ENCODE data around the gene GALR3.
A peak's percentile ranks its signal among the peaks of the same experiment; 100 is the strongest.

GALR3 gene

DNA sequence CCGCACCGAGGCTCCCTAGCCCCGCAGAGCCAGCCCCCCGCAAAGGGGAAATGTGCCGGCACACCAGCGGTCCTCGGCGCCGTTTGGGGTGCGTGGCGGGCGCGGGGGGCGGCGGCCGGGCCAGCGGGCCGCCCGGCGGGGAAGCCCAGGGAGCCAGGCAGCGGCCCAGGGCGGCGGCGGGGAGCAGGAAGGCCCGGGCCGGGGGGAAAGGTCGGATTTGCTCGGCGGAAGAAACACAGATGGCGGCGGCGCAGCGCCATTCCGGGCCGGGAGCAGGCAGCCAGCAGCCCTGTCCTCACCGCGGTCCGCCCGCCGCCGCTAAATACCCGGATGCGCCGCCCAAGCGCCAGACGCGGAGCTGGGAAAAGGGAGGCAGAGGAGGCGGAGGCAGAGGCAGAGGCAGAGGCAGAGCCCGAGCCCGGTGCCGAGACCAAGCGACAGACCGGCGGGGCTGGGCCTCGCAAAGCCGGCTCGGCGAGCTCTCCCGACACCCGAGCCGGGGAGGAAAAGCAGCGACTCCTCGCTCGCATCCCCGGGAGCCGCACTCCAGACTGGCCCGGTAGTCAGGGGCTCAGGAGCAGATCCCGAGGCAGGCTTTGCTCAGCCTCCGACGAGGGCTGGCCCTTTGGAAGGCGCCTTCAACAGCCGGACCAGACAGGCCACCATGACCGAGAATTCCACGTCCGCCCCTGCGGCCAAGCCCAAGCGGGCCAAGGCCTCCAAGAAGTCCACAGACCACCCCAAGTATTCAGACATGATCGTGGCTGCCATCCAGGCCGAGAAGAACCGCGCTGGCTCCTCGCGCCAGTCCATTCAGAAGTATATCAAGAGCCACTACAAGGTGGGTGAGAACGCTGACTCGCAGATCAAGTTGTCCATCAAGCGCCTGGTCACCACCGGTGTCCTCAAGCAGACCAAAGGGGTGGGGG is 18.0 kb upstream of the GALR3 start (continued):
- TF ChIP-seq, protein P1, sequence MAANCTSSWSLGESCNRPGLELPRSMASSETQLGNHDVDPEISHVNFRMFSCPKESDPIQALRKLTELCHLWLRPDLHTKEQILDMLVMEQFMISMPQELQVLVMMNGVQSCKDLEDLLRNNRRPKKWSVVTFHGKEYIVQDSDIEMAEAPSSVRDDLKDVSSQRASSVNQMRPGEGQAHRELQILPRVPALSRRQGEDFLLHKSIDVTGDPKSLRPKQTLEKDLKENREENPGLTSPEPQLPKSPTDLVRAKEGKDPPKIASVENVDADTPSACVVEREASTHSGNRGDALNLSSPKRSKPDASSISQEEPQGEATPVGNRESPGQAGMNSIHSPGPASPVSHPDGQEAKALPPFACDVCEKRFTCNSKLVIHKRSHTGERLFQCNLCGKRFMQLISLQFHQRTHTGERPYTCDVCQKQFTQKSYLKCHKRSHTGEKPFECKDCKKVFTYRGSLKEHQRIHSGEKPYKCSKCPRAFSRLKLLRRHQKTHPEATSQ (tag by site-specific recombination; IDR thresholded peaks at IDR 0.05): no peak
- TF ChIP-seq ZNF488 (tag by site-specific recombination; IDR thresholded peaks at IDR 0.05) (no peak), SP3 (tag by site-specific recombination; IDR thresholded peaks at IDR 0.05) (0 out of 2 replicates have a peak, but pooled peaks have one; percentile 33), ZFP41 (tag by site-specific recombination; IDR thresholded peaks at IDR 0.05; ENCODE audit: borderline replicate concordance) (no peak), TSHZ1 (tag by site-specific recombination; IDR thresholded peaks at IDR 0.05; ENCODE audit: borderline replicate concordance) (no peak), ZNF274 (IDR thresholded peaks at IDR 0.05; ENCODE audit: low read length) (no peak), ZNF274 (tag by site-specific recombination; IDR thresholded peaks at IDR 0.05; ENCODE audit: borderline replicate concordance) (no peak), ZNF529 (tag by site-specific recombination; IDR thresholded peaks at IDR 0.05; ENCODE audit: insufficient replicate concordance) (no peak), ZNF114 (tag by site-specific recombination; IDR thresholded peaks at IDR 0.05) (no peak), ZNF19 (tag by site-specific recombination; IDR thresholded peaks at IDR 0.05; ENCODE audit: low read depth) (no peak), REST (tag by site-specific recombination; IDR thresholded peaks at IDR 0.05) (no peak), ZBTB17 (tag by site-specific recombination; IDR thresholded peaks at IDR 0.05) (no peak; the same call in 1 of the 2 replicates), ZNF843 (tag by site-specific recombination; IDR thresholded peaks at IDR 0.05) (no peak), ZNF175 (tag by site-specific recombination; IDR thresholded peaks at IDR 0.05) (no peak), ZNF394 (tag by site-specific recombination; IDR thresholded peaks at IDR 0.05; ENCODE audit: borderline replicate concordance) (peak; percentile 66; the same call in 1 of the 2 replicates), PBX3 (CRISPR knock-in tag; IDR thresholded peaks at IDR 0.05) (no peak), ZBTB49 (tag by site-specific recombination; IDR thresholded peaks at IDR 0.05; ENCODE audit: low read depth) (no peak)
- TF ChIP-seq, protein P2, sequence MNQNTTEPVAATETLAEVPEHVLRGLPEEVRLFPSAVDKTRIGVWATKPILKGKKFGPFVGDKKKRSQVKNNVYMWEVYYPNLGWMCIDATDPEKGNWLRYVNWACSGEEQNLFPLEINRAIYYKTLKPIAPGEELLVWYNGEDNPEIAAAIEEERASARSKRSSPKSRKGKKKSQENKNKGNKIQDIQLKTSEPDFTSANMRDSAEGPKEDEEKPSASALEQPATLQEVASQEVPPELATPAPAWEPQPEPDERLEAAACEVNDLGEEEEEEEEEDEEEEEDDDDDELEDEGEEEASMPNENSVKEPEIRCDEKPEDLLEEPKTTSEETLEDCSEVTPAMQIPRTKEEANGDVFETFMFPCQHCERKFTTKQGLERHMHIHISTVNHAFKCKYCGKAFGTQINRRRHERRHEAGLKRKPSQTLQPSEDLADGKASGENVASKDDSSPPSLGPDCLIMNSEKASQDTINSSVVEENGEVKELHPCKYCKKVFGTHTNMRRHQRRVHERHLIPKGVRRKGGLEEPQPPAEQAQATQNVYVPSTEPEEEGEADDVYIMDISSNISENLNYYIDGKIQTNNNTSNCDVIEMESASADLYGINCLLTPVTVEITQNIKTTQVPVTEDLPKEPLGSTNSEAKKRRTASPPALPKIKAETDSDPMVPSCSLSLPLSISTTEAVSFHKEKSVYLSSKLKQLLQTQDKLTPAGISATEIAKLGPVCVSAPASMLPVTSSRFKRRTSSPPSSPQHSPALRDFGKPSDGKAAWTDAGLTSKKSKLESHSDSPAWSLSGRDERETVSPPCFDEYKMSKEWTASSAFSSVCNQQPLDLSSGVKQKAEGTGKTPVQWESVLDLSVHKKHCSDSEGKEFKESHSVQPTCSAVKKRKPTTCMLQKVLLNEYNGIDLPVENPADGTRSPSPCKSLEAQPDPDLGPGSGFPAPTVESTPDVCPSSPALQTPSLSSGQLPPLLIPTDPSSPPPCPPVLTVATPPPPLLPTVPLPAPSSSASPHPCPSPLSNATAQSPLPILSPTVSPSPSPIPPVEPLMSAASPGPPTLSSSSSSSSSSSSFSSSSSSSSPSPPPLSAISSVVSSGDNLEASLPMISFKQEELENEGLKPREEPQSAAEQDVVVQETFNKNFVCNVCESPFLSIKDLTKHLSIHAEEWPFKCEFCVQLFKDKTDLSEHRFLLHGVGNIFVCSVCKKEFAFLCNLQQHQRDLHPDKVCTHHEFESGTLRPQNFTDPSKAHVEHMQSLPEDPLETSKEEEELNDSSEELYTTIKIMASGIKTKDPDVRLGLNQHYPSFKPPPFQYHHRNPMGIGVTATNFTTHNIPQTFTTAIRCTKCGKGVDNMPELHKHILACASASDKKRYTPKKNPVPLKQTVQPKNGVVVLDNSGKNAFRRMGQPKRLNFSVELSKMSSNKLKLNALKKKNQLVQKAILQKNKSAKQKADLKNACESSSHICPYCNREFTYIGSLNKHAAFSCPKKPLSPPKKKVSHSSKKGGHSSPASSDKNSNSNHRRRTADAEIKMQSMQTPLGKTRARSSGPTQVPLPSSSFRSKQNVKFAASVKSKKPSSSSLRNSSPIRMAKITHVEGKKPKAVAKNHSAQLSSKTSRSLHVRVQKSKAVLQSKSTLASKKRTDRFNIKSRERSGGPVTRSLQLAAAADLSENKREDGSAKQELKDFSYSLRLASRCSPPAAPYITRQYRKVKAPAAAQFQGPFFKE (tag by site-specific recombination; IDR thresholded peaks at IDR 0.05; ENCODE audit: borderline replicate concordance): no peak

Measured in HEK293 (cell line).